Right lobe of liver (tissue), 4 donors: Measurements from ENCODE around the gene DAP.

ENCODE experiments used
- POLR2A ChIP-seq: fragments of 450-650 bp; IDR thresholded peaks from one replicate; pipeline ENCODE4 v1.6.1; 2017; ENCODE audit warnings: antibody characterized with exemption, mild to moderate bottlenecking
- TF ChIP-seq, protein P1 (sequence below), 4 donors: fragments of 200-600 bp in 3 of 4; fragments of 450-650 bp in 1 of 4; IDR thresholded peaks; one replicate each; pipeline versions ENCODE4 v1.5.1 to v1.8.0; 2016 to 2022; ENCODE audit warnings: antibody characterized with exemption in 4 of 4, mild to moderate bottlenecking in 2 of 4
- donor health status: DM: no; HTN: no; CAD: no.
- donor health status: DM: no; HTN: no; CAD: no.
- donor health status: DM: no; HTN: yes; CAD: no.

GRCh38 chr5:10789726-10790125 is 28.7 kb upstream of the DAP start:
- TF ChIP-seq, protein P1, sequence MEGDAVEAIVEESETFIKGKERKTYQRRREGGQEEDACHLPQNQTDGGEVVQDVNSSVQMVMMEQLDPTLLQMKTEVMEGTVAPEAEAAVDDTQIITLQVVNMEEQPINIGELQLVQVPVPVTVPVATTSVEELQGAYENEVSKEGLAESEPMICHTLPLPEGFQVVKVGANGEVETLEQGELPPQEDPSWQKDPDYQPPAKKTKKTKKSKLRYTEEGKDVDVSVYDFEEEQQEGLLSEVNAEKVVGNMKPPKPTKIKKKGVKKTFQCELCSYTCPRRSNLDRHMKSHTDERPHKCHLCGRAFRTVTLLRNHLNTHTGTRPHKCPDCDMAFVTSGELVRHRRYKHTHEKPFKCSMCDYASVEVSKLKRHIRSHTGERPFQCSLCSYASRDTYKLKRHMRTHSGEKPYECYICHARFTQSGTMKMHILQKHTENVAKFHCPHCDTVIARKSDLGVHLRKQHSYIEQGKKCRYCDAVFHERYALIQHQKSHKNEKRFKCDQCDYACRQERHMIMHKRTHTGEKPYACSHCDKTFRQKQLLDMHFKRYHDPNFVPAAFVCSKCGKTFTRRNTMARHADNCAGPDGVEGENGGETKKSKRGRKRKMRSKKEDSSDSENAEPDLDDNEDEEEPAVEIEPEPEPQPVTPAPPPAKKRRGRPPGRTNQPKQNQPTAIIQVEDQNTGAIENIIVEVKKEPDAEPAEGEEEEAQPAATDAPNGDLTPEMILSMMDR (IDR thresholded peaks at IDR 0.05) = no peak
- TF ChIP-seq POLR2A = no peak
